ENCODE results near the gene AMER3.
A peak's percentile ranks its signal among the peaks of the same experiment; 100 is the strongest.
"Not testable (repeated sequence)": the region's sequence is repeated elsewhere in the genome, so short reads cannot be mapped to it uniquely, and the experiment has no call there.

AMER3 gene

GRCh38 chr2:130755256-130756052 lies at the start of gene AMER3:
Gene AMER3, plus strand, starts transcription at chr2:130755540. Its CDS starts 6,533 bp downstream, at chr2:130762073.
- peak within 1 kb of the TSS; percentile 47 for H3K4me3 ChIP-seq (ENCODE audit: insufficient read length, low read depth)
- H3K27me3 ChIP-seq (ENCODE audit: insufficient read depth, insufficient read length), result peaks cover 44% of the 10 kb centered on the region
- H3K36me3 ChIP-seq (ENCODE audit: insufficient read depth, insufficient read length, low read length), result no peaks in the 10 kb centered on the region
- TF ChIP-seq SUZ12 (IDR thresholded peaks at IDR 0.05; ENCODE audit: extremely low read depth, insufficient read depth, insufficient read length) (no peak), ZNF274 (IDR thresholded peaks at IDR 0.05; ENCODE audit: low read depth, low read length) (no peak), YY1 (IDR thresholded peaks at IDR 0.05; ENCODE audit: insufficient read depth, insufficient read length) (no peak)
- no peak for DNase-seq (ENCODE audit: low read depth, low spot score)
- no peaks in the 10 kb centered on the region for H3K9me3 ChIP-seq (ENCODE audit: insufficient read depth, low read length)
- peak within 1 kb of the TSS; percentile 72 for H3K9ac ChIP-seq (ENCODE audit: insufficient read length, low read depth)
- H3K4me1 ChIP-seq (ENCODE audit: insufficient read depth, insufficient read length), result no peaks in the 10 kb centered on the region

GRCh38 chr2:130714795-130715194 lies 40.5 kb upstream of the AMER3 start:
- H3K9me3 ChIP-seq (ENCODE audit: insufficient read depth, low read length); DNase-seq (ENCODE audit: low read depth, low spot score); H3K4me3 ChIP-seq (ENCODE audit: insufficient read length, low read depth); H3K4me1 ChIP-seq (ENCODE audit: insufficient read depth, insufficient read length); H3K27me3 ChIP-seq (ENCODE audit: insufficient read depth, insufficient read length); H3K9ac ChIP-seq (ENCODE audit: insufficient read length, low read depth); H3K36me3 ChIP-seq (ENCODE audit: insufficient read depth, insufficient read length, low read length): not testable (repeated sequence)

- Histone ChIP-seq H3K9me3 (ENCODE audit: insufficient read depth, low read length) (0 out of 2 replicates have a peak, but pooled peaks cover 6% of the 10 kb centered on the region), H3K4me1 (ENCODE audit: insufficient read depth, insufficient read length) (no peaks in the 10 kb centered on the region), H3K4me3 (ENCODE audit: insufficient read length, low read depth) (no peak overlapping the region), H3K36me3 (ENCODE audit: insufficient read depth, insufficient read length, low read length) (no peaks in the 10 kb centered on the region), H3K27me3 (ENCODE audit: insufficient read depth, insufficient read length) (no peaks in the 10 kb centered on the region), H3K9ac (ENCODE audit: insufficient read length, low read depth) (no peak overlapping the region)
- DNase-seq (ENCODE audit: low read depth, low spot score), result no peak
- TF ChIP-seq YY1 (IDR thresholded peaks at IDR 0.05; ENCODE audit: insufficient read depth, insufficient read length) (no peak), SUZ12 (IDR thresholded peaks at IDR 0.05; ENCODE audit: extremely low read depth, insufficient read depth, insufficient read length) (no peak), ZNF274 (IDR thresholded peaks at IDR 0.05; ENCODE audit: low read depth, low read length) (no peak)
These were observed 35.3 kb upstream of the AMER3 start for GRCh38 chr2:130720036-130720435.

- no peak for TF ChIP-seq YY1 (IDR thresholded peaks at IDR 0.05; ENCODE audit: insufficient read depth, insufficient read length)
- no peak for TF ChIP-seq ZNF274 (IDR thresholded peaks at IDR 0.05; ENCODE audit: low read depth, low read length)
- TF ChIP-seq SUZ12 (IDR thresholded peaks at IDR 0.05; ENCODE audit: extremely low read depth, insufficient read depth, insufficient read length), result no peak
- 0 out of 2 replicates have a peak, but pooled peaks cover 6% of the 10 kb centered on the region for H3K9me3 ChIP-seq (ENCODE audit: insufficient read depth, low read length)
- no peak overlapping the region for H3K9ac ChIP-seq (ENCODE audit: insufficient read length, low read depth)
- DNase-seq (ENCODE audit: low read depth, low spot score), result no peak
- H3K36me3 ChIP-seq (ENCODE audit: insufficient read depth, insufficient read length, low read length), result no peaks in the 10 kb centered on the region
- peaks cover under 1% of the 10 kb centered on the region for H3K27me3 ChIP-seq (ENCODE audit: insufficient read depth, insufficient read length)
- H3K4me3 ChIP-seq (ENCODE audit: insufficient read length, low read depth), result no peak overlapping the region
- no peaks in the 10 kb centered on the region for H3K4me1 ChIP-seq (ENCODE audit: insufficient read depth, insufficient read length)
These were observed 34.8 kb upstream of the AMER3 start for GRCh38 chr2:130720528-130720927.

- H3K4me1 ChIP-seq (ENCODE audit: insufficient read depth, insufficient read length), result peaks cover 7% of the 10 kb centered on the region
- no peaks in the 10 kb centered on the region for H3K36me3 ChIP-seq (ENCODE audit: insufficient read depth, insufficient read length, low read length)
- TF ChIP-seq YY1 (IDR thresholded peaks at IDR 0.05; ENCODE audit: insufficient read depth, insufficient read length) (no peak), ZNF274 (IDR thresholded peaks at IDR 0.05; ENCODE audit: low read depth, low read length) (no peak), SUZ12 (IDR thresholded peaks at IDR 0.05; ENCODE audit: extremely low read depth, insufficient read depth, insufficient read length) (no peak)
- 0 out of 2 replicates have a peak, but pooled peaks cover 6% of the 10 kb centered on the region for H3K9me3 ChIP-seq (ENCODE audit: insufficient read depth, low read length)
- DNase-seq (ENCODE audit: low read depth, low spot score), result no peak
- no peak overlapping the region for H3K4me3 ChIP-seq (ENCODE audit: insufficient read length, low read depth)
- H3K9ac ChIP-seq (ENCODE audit: insufficient read length, low read depth), result no peak overlapping the region
- H3K27me3 ChIP-seq (ENCODE audit: insufficient read depth, insufficient read length), result peaks cover 27% of the 10 kb centered on the region
These were observed 30.9 kb upstream of the AMER3 start for GRCh38 chr2:130724455-130724854.

GRCh38 chr2:130726614-130727180 lies 28.6 kb upstream of the AMER3 start:
- Histone ChIP-seq H3K9me3 (ENCODE audit: insufficient read depth, low read length) (0 out of 2 replicates have a peak, but pooled peaks cover 6% of the 10 kb centered on the region), H3K27me3 (ENCODE audit: insufficient read depth, insufficient read length) (peaks cover 30% of the 10 kb centered on the region), H3K4me1 (ENCODE audit: insufficient read depth, insufficient read length) (peaks cover 7% of the 10 kb centered on the region), H3K4me3 (ENCODE audit: insufficient read length, low read depth) (peak overlapping the region; percentile 65), H3K9ac (ENCODE audit: insufficient read length, low read depth) (peak overlapping the region; percentile 86), H3K36me3 (ENCODE audit: insufficient read depth, insufficient read length, low read length) (no peaks in the 10 kb centered on the region)
- no peak for DNase-seq (ENCODE audit: low read depth, low spot score)
- TF ChIP-seq ZNF274 (IDR thresholded peaks at IDR 0.05; ENCODE audit: low read depth, low read length), result no peak
- no peak for TF ChIP-seq SUZ12 (IDR thresholded peaks at IDR 0.05; ENCODE audit: extremely low read depth, insufficient read depth, insufficient read length)
- TF ChIP-seq YY1 (IDR thresholded peaks at IDR 0.05; ENCODE audit: insufficient read depth, insufficient read length), result no peak

- H3K4me1 ChIP-seq (ENCODE audit: insufficient read depth, insufficient read length), result peaks cover 7% of the 10 kb centered on the region
- DNase-seq (ENCODE audit: low read depth, low spot score), result peak; percentile 83
- H3K4me3 ChIP-seq (ENCODE audit: insufficient read length, low read depth), result peak overlapping the region; percentile 81
- peak overlapping the region; percentile 86 for H3K9ac ChIP-seq (ENCODE audit: insufficient read length, low read depth)
- no peak for TF ChIP-seq YY1 (IDR thresholded peaks at IDR 0.05; ENCODE audit: insufficient read depth, insufficient read length)
- no peak for TF ChIP-seq SUZ12 (IDR thresholded peaks at IDR 0.05; ENCODE audit: extremely low read depth, insufficient read depth, insufficient read length)
- TF ChIP-seq ZNF274 (IDR thresholded peaks at IDR 0.05; ENCODE audit: low read depth, low read length), result no peak
- 0 out of 2 replicates have a peak, but pooled peaks cover under 1% of the 10 kb centered on the region for H3K9me3 ChIP-seq (ENCODE audit: insufficient read depth, low read length)
- H3K36me3 ChIP-seq (ENCODE audit: insufficient read depth, insufficient read length, low read length), result no peaks in the 10 kb centered on the region
- H3K27me3 ChIP-seq (ENCODE audit: insufficient read depth, insufficient read length), result peaks cover 30% of the 10 kb centered on the region
These were observed 27.9 kb upstream of the AMER3 start for GRCh38 chr2:130727286-130727924.

Measured in NT2/D1 (cell line).